Limb (tissue), 2 donors: Measurements from ENCODE around the gene RAB7B.
"Not testable (repeated sequence)": the region's sequence is repeated elsewhere in the genome, so short reads cannot be mapped to it uniquely, and the experiment has no call there.

Experiments
- DNase-seq, 2 donors: peaks; one replicate each; pipeline ENCODE4 v3.0.0-alpha.2; 2016; ENCODE audit errors: extremely low spot score in 2 of 2

Gene RAB7B

DNA sequence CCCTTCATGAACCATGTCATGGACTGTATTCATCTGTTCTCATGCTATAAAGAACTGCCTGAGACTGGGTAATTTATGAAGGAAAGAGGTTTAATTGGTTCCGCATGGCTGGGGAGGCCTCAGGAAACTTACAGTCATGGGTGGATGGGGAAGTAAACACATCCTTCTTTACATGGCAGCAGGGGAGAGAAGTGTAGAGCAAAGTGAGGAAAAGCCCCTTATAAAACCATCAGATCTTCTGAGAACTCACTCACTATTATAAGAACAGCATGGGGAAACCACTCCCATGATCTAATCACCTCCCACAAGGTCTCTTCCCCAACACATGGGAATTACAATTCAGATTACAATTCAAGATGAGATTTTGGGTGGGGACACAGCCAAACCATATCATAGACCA, 6.6 kb downstream of the RAB7B start:
- not testable (repeated sequence) for DNase-seq

GRCh38 chr1:205994346-205994745, 8.8 kb downstream of the RAB7B start:
- DNase-seq = peak; percentile 32 to 71

DNA sequence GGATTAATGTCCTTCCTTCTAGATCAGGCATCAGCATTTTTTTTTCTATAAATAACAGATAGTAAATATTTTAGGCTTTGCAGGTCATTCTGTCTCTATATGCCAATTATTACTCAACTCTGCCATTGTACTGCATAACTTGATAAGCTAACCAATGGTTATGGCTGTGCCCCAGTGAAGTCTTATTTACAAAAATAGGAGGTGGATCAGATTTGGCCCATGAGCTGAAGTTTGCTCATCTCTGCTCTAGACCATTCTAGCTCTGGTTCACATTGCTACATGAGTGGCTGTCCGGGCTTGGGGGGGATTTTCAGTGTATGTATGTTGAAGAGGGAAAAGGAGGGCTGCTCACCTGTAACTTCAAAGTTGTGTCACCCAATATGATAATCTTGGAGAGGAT, 10.1 kb downstream of the RAB7B start:
- no peak for DNase-seq

DNA sequence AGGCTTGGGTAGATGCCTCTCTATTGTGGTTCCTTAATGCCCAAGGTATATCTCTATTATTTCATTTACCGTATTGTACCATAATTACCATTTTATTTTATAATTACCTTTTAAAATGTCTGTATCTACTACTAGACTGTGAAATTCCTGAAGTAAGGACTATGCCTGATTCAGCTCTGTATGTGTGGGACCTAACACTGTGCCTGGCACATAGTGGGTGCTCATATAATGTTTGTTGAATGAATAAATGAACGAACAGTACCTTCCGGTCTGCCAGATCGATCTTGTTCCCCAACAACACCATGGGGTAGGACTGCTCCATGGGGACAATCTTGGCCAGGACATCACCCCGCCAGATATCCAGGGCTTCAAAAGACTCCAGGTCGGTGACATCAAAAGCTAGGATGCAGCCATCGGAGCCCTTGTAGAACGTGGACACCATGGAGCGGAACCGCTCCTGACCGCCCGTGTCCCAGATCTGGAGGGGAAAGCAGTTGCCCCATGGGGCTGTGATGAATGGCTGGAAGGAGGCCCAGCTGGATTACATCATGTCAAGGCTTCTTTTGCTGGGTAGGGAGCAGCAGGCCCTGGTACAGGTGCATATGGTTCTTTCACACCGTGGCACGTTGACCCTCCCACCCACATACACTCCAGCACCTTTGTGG, 10.8 kb downstream of the RAB7B start:
- no peak for DNase-seq

- no peak for DNase-seq
Observed at GRCh38 chr1:205991237-205991636, 12.0 kb downstream of the RAB7B start.

DNA sequence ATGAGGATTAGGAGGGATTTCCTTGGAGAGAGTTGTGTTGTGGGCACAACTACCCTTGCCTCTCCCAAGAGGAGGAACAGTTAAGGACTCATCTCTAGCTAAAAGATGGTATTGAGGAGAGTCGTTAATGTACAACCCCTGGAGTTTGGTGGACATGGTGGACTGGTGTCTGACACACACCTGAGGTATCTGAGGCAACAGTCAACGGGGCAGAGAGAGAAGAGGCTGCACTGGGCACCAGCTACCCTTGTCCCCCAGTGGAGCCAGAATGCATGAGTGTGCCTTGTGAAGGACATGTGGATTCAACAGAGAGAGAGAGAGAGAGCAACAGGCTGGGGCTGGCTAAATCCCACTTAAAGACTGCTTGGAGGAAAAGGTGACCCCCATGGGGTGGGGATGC, 13.0 kb downstream of the RAB7B start:
- DNase-seq = no peak

DNA sequence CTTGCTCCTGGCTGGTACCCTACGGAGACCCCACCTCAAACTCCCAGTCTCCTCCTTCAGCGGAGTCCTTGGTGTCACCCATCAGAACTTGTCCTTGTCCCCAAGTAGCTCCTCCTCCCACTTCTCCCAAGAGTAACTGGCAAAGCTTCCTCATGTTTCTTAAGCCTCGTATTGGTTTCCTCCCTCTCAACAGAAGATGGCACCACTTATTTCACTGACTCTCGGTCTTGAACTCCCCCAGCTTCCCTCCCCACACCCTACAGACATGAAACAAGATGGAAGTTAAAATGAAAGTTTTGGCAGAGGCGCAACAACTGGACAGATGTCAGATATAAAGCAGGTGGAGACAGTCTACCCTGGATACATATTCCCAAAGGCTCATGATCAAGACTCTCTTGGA, 13.4 kb downstream of the RAB7B start:
- no peak for DNase-seq

DNA sequence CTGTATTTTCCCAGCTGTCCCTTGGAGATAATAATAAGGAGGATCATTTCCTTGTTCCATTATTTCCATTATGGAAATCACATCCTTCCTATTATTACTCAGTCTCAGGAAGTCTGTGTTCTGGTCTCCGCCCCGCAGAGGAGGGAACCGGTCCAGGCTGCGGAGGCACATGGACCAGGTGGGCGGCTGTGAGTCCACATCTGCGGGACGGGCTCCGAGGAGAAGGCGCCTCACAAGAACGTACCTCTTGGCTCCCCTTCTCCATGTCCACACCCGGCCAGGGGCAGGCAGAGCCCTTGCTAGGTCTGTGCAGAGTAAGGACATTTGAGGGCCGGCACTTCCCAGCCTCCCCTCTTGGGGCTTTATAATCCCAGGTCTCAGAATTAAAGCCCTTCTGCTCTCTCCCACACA, 14.6 kb downstream of the RAB7B start:
- no peak for DNase-seq

DNA sequence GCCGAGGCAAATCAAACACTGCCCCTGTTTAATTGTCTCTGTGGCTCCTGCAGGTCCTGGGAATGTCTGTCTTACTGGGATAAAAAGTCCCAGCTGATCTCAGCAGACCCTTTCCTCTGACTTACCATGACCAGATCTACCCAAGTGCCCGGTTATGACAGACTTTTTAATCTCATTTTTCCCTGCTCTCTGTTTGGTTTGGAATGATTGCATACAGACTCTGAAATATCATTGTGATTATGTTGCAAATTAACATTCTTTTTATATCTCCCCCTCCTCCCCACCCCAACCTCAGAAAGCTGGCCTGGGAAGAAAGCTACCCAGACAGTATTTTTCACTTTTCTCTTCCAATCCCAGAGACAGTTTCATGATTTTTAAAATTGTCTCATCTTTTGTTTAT, 16.3 kb downstream of the RAB7B start:
- DNase-seq = no peak

DNA sequence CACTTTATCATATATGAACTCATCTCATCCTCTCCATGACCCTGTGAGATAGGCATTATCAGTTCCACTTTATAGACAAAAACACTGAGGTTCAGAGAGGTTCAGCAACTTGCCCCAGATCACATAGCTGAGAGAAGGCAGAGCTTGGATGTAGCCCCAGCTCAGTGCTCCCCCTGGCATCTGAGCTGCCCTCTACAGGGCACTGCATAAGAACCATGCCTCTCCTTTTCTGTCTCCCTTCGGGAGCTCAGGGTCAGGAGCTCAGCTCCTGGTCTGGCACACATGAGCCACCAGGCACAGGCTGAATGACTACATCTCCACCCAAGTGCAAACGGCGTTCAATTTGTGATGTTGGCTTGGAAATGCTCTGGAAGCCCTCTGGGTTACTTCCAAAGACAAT, 16.9 kb downstream of the RAB7B start:
- DNase-seq = no peak

DNA sequence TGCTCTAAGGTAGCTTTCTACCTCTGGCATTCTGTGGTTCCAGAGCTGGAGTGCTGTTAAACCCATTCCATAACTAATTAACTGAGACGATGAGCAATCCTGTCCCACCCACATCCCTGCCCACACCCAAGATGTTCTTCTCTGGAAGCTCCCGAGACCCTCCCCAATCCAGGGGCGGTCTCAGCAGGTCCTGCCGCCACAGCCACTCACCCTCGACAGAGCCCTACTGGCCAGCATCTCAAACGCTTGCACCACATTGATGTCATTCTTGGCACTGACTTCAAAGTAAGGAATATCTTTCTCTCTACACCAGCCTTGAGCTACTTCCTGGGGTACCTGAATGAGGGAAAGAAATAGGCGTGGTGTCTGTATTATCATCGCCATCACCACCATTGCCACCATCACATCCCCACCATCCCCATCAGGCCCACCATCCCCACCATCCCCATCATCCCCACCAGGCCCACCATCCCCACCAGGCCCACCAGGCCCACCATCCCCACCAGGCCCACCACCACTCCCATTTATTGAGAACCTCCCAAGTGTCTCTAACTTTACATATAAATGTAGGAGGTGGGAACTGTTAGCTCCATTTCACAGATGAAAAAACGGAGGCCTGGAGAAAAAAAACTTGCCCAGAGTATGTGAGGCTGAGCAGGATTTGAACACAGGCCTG, 17.7 kb downstream of the RAB7B start:
- DNase-seq = no peak

- DNase-seq = peak; percentile 69 to 73
Observed at GRCh38 chr1:205983925-205984725, 19.1 kb downstream of the RAB7B start.

- DNase-seq = no peak
Observed at GRCh38 chr1:205981257-205981656, 21.9 kb downstream of the RAB7B start.

- no peak for DNase-seq
Observed at GRCh38 chr1:205980237-205980870, 22.8 kb downstream of the RAB7B start.

GRCh38 chr1:205979301-205979700, 23.9 kb downstream of the RAB7B start:
- DNase-seq = no peak

- no peak for DNase-seq
Observed at GRCh38 chr1:205978676-205979075, 24.5 kb downstream of the RAB7B start.

DNA sequence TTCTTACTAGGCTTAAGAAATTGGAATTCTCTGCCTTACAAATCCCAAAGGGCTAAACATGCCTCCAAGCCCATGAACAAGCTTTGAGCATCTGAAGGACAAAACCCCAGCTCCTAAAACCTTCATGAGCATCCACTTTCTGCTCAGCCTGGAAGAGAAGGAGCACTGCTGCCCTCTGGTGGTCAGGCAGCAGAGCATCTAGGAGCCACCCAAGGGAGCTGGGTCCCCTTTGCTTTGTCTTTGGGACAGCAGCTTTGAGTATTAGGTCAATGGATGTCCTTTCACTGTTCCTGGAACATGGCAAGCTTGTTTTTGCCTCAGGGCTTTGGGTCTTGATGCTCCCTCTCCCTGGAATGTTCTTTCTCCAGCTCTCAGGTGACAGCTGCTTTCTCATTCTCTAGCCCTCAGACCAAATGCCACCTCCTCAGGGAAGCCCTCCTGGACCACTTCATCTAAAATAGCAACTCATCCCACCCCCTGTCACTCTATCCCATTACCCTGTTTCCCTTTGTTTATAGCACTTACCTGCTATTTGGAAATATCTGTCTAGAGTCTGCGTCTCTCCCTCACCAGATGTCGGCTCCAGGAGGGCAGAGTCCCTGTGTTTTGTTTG, 25.7 kb downstream of the RAB7B start:
- peak; percentile 82 to 84 for DNase-seq

GRCh38 chr1:205976708-205977401, 26.3 kb downstream of the RAB7B start:
- DNase-seq = no peak

GRCh38 chr1:205976036-205976435, 27.2 kb downstream of the RAB7B start:
- no peak for DNase-seq

GRCh38 chr1:205975387-205975998, 27.7 kb downstream of the RAB7B start:
- DNase-seq = no peak

DNA sequence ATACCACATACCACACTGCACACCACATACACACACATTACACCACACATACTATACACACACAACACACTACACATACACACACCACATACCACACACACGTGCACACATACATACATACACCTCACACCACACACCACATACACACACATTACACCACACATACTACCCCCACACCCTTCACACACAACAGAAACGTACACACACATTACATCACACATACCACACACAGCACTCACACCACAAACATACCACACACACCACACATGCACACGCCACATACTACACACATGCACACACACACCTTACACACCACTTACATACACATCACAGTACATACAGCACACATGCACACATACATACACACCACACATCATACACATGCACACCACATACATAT, 28.5 kb downstream of the RAB7B start:
- no peak for DNase-seq
